Measurements from ENCODE around the gene ITPR1.
"Not testable (repeated sequence)": the region's sequence is repeated elsewhere in the genome, so short reads cannot be mapped to it uniquely, and the experiment has no call there.

ITPR1 gene

GRCh38 chr3:4493014-4493940 lies at the start of gene ITPR1:
TSS of gene ITPR1 (plus strand) at chr3:4493348. CDS start at chr3:4516492, 23,144 bp downstream.
- DNase-seq = peak; percentile 98

- DNase-seq = no peak
Measured at GRCh38 chr3:4447295-4447999, 45.7 kb upstream of the ITPR1 start.

GRCh38 chr3:4448187-4448586 lies 45.0 kb upstream of the ITPR1 start:
- DNase-seq = no peak

- no peak for DNase-seq
Measured at GRCh38 chr3:4449043-4449805, 43.9 kb upstream of the ITPR1 start.

GRCh38 chr3:4454142-4454541 lies 39.0 kb upstream of the ITPR1 start:
- no peak for DNase-seq

GRCh38 chr3:4456780-4457179 lies 36.4 kb upstream of the ITPR1 start:
- not testable (repeated sequence) for DNase-seq

GRCh38 chr3:4458961-4459360 lies 34.2 kb upstream of the ITPR1 start:
- DNase-seq = no peak

GRCh38 chr3:4460334-4460733 lies 32.8 kb upstream of the ITPR1 start:
- no peak for DNase-seq

- no peak for DNase-seq
Measured at GRCh38 chr3:4461468-4462090, 31.6 kb upstream of the ITPR1 start.

GRCh38 chr3:4462369-4463040 lies 30.6 kb upstream of the ITPR1 start:
- no peak for DNase-seq

- DNase-seq = no peak
Measured at GRCh38 chr3:4464576-4464975, 28.6 kb upstream of the ITPR1 start.

- DNase-seq = peak; percentile 73 to 80
Measured at GRCh38 chr3:4466741-4467521, 26.2 kb upstream of the ITPR1 start, which contains the start of gene SUMF1. TSS of gene SUMF1 (minus strand) at chr3:4467269. CDS start at chr3:4467245, 24 bp downstream.

GRCh38 chr3:4467522-4467867 lies 25.7 kb upstream of the ITPR1 start:
- peak in 1 of 2 experiments; percentile 9 for DNase-seq

GRCh38 chr3:4471907-4472306 lies 21.2 kb upstream of the ITPR1 start:
- DNase-seq = no peak

- DNase-seq = no peak
Measured at GRCh38 chr3:4472312-4472711, 20.8 kb upstream of the ITPR1 start.

GRCh38 chr3:4472766-4473165 lies 20.4 kb upstream of the ITPR1 start:
- DNase-seq = no peak

- peak; percentile 30 to 47 for DNase-seq
Measured at GRCh38 chr3:4474683-4475490, 18.3 kb upstream of the ITPR1 start.

GRCh38 chr3:4475804-4476203 lies 17.3 kb upstream of the ITPR1 start:
- no peak for DNase-seq

- no peak for DNase-seq
Measured at GRCh38 chr3:4476496-4476895, 16.7 kb upstream of the ITPR1 start.

GRCh38 chr3:4478261-4478660 lies 14.9 kb upstream of the ITPR1 start:
- no peak for DNase-seq

GRCh38 chr3:4491855-4492207 lies 1.3 kb upstream of the ITPR1 start:
- DNase-seq = no peak
